Astrocyte (in vitro differentiated cells and primary cell): ENCODE results near the gene ULK4.

Source experiments
- EZH2 ChIP-seq: IDR thresholded peaks from 2 replicates; pipeline ENCODE4 v1.6.1; 2012; ENCODE audit warnings: mild to moderate bottlenecking, low read length, inconsistent platforms; ENCODE audit not compliant: insufficient read depth
- TF ChIP-seq, protein P1 (sequence below): IDR thresholded peaks from 2 replicates; pipeline ENCODE4 v1.5.1; 2011; ENCODE audit warnings: low read depth, mild to moderate bottlenecking, inconsistent platforms, low read length, moderate library complexity; ENCODE audit not compliant: insufficient read depth

DNA sequence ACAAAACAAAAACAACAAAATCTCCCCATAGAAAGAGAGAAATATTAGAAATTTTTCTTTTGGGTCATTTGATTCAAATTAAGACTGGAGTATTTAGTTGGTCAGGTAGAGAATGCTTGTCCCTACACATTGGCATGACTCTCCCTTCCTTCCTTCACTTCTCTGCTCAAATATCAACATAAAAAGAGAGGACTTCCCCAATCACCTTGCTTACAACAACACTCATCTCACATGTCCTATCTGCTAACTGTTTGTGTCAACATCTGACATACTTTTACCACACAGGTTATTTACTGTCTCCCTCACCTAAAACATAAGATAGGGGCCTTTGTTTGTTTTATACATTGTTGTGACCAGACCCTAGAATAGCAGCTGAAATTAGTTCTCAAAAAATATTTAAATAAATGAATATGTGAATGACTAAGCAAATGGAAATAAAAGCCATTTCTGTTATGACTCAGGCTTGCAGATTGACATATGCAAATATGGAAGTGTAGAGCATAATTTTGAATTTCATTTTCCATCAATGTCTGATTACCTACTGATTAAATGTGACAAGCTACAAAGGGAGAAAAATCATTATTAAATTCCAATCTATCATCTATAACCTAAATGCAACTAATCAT is 457.8 kb downstream of the ULK4 start:
- TF ChIP-seq, protein P1, sequence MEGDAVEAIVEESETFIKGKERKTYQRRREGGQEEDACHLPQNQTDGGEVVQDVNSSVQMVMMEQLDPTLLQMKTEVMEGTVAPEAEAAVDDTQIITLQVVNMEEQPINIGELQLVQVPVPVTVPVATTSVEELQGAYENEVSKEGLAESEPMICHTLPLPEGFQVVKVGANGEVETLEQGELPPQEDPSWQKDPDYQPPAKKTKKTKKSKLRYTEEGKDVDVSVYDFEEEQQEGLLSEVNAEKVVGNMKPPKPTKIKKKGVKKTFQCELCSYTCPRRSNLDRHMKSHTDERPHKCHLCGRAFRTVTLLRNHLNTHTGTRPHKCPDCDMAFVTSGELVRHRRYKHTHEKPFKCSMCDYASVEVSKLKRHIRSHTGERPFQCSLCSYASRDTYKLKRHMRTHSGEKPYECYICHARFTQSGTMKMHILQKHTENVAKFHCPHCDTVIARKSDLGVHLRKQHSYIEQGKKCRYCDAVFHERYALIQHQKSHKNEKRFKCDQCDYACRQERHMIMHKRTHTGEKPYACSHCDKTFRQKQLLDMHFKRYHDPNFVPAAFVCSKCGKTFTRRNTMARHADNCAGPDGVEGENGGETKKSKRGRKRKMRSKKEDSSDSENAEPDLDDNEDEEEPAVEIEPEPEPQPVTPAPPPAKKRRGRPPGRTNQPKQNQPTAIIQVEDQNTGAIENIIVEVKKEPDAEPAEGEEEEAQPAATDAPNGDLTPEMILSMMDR = no peak
- TF ChIP-seq EZH2 = no peak
